ENCODE results near the gene UBE2E2. TPM values are rescaled to one million over a fixed set of nuclear protein-coding genes. Genes with fewer than 3 reads are reported as not detected.

The UBE2E2 gene
- total RNA-seq, 1 experiment from 2014 or later: 38.6 TPM

DNA sequence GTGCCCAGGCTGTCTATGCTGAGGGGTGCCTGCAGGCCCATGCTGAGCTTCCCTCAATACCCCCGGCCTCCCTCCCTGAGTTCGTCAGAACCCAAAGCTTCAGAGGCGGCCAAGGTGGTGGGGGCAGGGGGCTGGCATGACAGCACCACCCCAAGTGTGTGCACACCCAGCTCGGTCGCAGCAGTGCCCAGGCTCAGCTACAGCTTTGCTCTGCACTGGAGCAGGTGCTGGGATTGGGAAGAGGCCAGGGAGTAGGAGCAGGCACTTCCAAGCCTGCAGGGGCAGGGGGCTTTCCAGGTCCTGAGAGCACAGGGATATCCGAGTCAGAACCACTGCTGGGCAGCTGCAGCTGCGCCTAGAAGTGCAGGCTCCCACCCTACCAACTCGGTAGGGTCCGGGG is 283.9 kb downstream of the UBE2E2 start:
- Histone ChIP-seq H3K23me2 (ENCODE audit: insufficient read length, low read depth, low read length, poor library complexity, severe bottlenecking) (no peaks in the 10 kb centered on the region), H3K9ac (ENCODE audit: extremely low read depth, insufficient read length, low read length) (no peak overlapping the region), H3T11ph (ENCODE audit: low read length) (no peak overlapping the region), H3K14ac (ENCODE audit: insufficient read depth, low read length) (no peak overlapping the region; the same call in 1 of the 2 replicates), H2BK5ac (ENCODE audit: insufficient read length, low read length) (no peak overlapping the region), H3K4me1 (ENCODE audit: insufficient read depth, low read length) (peaks cover 2% of the 10 kb centered on the region; the same call in 1 of the 2 replicates), H3K56ac (ENCODE audit: insufficient read length, low read depth, low read length) (no peak overlapping the region), H3K4me2 (ENCODE audit: insufficient read depth, insufficient read length, low read length) (no peak overlapping the region), H3K9me3 (ENCODE audit: control insufficient read depth, low read depth, low read length) (no peaks in the 10 kb centered on the region), H4K91ac (ENCODE audit: insufficient read length, low read depth, low read length) (no peak overlapping the region), H3K18ac (ENCODE audit: insufficient read length, low read depth, low read length) (no peak overlapping the region), H2BK12ac (ENCODE audit: insufficient read length, low read depth, low read length) (no peak overlapping the region), H3K23ac (ENCODE audit: insufficient read length, low read depth, low read length) (no peak overlapping the region), H2BK20ac (ENCODE audit: low read depth, low read length, poor library complexity, severe bottlenecking) (no peak overlapping the region), H3K79me1 (ENCODE audit: insufficient read depth, low read depth, low read length, poor library complexity, severe bottlenecking) (no peaks in the 10 kb centered on the region), H4K20me1 (ENCODE audit: control insufficient read depth, insufficient read depth, insufficient read length) (no peaks in the 10 kb centered on the region), H2AK5ac (ENCODE audit: insufficient read length, low read length) (no peak overlapping the region), H3K27me3 (ENCODE audit: insufficient read depth, low read length) (no peaks in the 10 kb centered on the region), H2AFZ (ENCODE audit: low read length) (no peak overlapping the region), H2BK120ac (ENCODE audit: low read depth, low read length, poor library complexity, severe bottlenecking) (no peak overlapping the region), H3K27ac (ENCODE audit: insufficient read length, low read depth, low read length) (no peak overlapping the region), H4K8ac (replicated peaks; ENCODE audit: insufficient read length, low read depth, low read length) (no peak overlapping the region), H4K5ac (ENCODE audit: insufficient read length, low read depth, low read length) (no peak overlapping the region), H3K79me2 (ENCODE audit: insufficient read depth, low read length) (no peaks in the 10 kb centered on the region), H3K4ac (ENCODE audit: low read depth, low read length) (no peak overlapping the region), H2BK15ac (ENCODE audit: low read depth, low read length) (no peak overlapping the region)
- DNase-seq: no peak
- Mint-ChIP-seq H3K27ac (no peak overlapping the region), H3K9me3 (peaks cover 8 to 11% of the 10 kb centered on the region in 2 experiments), H3K4me1 (peaks cover 22 to 31% of the 10 kb centered on the region in 2 experiments), H3K36me3 (ENCODE audit: insufficient read depth in 1 of 3, low read depth in 3 of 3) (peaks cover 14 to 22% (median 18%) of the 10 kb centered on the region in 3 experiments), H3K4me3 (no peak overlapping the region), H3K27me3 (ENCODE audit: low read depth) (no peaks in the 10 kb centered on the region)
- TF ChIP-seq, protein P1, sequence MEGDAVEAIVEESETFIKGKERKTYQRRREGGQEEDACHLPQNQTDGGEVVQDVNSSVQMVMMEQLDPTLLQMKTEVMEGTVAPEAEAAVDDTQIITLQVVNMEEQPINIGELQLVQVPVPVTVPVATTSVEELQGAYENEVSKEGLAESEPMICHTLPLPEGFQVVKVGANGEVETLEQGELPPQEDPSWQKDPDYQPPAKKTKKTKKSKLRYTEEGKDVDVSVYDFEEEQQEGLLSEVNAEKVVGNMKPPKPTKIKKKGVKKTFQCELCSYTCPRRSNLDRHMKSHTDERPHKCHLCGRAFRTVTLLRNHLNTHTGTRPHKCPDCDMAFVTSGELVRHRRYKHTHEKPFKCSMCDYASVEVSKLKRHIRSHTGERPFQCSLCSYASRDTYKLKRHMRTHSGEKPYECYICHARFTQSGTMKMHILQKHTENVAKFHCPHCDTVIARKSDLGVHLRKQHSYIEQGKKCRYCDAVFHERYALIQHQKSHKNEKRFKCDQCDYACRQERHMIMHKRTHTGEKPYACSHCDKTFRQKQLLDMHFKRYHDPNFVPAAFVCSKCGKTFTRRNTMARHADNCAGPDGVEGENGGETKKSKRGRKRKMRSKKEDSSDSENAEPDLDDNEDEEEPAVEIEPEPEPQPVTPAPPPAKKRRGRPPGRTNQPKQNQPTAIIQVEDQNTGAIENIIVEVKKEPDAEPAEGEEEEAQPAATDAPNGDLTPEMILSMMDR (conservative IDR thresholded peaks at IDR 0.05): no peak
- no CpG with 5 or more reads among the region's 9 CpGs for WGBS (ENCODE audit: extremely low coverage, insufficient read length, low lambda C conversion rate)

All from H9 (cell line).